GM18873 (cell line): ENCODE data around the gene RHOC.

Experiments
- ATAC-seq: cut with Tn5 transposase; IDR thresholded peaks from one replicate; pipeline ENCODE4 v1.9.1; 2021; ENCODE audit warnings: mild to moderate bottlenecking, moderate library complexity, moderate number of reproducible peaks; ENCODE audit not compliant: unreplicated experiment, low FRiP score

Gene RHOC

DNA sequence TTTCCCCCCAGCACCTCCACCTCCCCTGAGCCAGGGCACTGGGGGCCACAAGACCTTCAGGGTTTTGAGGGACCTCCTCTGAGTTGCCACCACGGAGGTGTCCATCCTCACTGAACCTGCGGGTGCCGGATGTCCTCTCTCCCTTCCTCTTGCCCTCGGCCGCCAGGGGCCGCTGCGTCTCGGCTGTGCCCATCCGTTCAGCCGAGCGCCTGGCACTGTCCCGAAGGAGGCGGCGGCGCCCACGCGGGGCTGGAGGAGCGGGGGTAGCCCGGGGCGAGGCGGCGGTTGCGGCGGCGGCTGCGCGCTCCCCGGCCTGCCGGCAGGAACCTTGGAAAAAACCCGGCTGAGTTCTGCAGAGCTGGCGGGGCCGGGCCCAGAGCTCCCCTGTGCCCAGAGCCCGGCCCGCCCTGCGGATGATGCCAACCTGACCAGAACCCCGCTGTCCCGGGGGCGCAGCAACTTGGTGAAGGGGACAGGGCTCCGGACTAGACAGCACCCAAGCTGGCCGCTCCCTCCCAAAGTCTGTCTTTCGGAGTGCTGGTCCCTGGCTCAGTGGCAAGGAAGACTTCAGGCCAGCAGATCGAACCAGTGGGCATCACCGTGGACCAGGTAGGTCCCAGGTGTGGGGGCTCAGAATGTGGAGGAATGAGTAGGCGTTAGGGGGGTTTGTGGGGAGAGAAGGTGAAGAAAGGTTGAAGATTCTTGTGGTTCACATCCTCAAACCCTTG, 11.9 kb upstream of the RHOC start:
- no peak for ATAC-seq

DNA sequence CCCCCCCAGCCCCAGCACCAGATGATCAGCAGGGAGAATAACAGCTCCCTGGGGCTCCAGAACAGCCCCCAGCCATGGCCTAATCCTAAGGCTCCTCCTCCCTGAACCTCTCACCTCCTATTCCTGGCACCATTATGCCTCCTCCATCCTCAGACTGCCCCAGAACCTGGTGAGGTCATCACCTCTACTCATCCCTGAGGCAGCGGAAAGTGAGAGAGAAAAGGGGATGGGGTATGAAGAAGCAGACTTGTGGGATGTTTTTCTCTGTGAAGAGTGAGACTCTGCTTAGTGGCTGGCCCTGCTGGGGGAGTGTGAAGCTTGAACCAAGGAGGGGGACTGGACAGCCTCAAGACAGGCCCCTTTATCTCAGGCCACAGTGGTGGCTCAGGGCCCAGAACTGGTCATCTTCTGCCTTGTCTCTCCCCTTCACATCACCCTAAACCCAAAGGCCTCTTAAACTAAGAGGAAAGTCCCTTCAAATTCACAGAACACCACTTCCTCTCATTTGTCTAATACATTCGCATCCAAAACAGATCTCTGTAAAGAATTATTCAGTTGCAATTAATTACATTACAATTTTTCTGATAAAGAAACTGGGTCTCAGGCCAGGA, 10.4 kb upstream of the RHOC start:
- no peak for ATAC-seq

DNA sequence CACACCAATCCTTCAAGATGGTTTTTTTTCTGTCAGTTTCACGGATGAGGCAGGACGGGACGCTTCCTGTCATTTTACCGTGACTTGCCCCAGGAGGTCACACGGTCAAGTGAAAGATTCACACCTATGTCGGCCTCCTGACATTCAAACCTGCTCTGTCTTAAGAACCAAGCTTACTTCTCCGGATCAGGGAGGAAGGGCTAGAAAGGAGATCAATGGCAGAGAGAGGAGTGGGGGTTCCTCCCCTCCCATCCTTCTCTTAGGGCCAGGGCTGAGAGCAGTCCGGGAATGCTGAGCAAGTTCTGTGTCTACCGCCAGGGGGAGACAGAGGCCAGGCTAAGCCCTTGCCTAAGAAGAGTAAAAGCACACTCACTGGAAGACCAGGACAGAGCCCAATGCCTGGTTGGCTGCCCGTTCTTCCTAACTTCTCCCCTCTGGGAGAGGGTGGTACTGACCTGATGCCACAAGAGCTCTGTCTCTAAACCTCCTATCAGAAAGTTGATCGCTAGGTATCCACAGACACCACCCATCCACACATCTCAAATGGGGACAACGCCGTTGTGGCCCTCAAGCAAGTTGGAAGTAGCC, 9.3 kb upstream of the RHOC start:
- ATAC-seq, result peak; percentile 39

DNA sequence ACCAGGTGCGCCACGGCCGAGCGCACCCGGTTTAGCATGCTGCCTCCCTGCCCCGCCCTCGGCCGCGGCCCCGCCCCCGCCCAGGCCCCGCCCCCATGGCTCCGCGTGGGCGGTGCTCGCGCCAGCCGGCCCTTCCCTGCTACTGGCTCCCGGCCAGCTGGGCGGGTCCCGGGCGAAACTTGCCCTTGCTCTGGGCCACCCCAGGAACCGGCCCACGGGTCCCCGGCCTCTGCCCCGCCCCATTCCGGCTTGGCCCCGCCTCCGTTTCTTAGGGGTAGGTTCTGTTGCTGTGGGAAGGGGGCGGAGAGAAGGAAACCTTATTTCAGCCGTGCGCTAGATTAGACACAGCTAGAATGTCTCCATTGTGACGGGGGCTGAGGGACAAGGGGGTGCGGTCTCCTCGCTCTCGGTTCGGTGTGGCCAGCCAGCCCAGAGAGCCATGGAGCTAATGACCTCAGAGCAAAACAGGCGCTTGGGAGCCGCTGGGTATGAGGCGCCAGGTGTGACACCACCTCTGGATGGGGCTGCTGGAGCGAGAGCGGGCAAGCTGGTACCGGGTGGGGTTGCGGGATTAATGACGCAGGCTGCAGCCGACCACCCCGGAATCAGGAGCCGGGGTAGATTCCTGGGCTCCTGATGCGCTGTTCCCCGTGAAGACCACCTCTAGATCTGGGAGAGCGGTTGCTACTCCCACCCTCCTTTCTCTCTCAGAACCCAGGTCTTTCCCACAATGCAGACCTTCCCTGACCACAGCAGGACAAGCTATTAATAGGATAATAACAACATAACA, 8.5 kb upstream of the RHOC start, which contains the start of gene PPM1J:
Gene PPM1J, minus strand, starts transcription at position 69 of the 790 bp plus-strand sequence. Its CDS starts 31 bp downstream, at position 38.
- peak; percentile 70 for ATAC-seq

DNA sequence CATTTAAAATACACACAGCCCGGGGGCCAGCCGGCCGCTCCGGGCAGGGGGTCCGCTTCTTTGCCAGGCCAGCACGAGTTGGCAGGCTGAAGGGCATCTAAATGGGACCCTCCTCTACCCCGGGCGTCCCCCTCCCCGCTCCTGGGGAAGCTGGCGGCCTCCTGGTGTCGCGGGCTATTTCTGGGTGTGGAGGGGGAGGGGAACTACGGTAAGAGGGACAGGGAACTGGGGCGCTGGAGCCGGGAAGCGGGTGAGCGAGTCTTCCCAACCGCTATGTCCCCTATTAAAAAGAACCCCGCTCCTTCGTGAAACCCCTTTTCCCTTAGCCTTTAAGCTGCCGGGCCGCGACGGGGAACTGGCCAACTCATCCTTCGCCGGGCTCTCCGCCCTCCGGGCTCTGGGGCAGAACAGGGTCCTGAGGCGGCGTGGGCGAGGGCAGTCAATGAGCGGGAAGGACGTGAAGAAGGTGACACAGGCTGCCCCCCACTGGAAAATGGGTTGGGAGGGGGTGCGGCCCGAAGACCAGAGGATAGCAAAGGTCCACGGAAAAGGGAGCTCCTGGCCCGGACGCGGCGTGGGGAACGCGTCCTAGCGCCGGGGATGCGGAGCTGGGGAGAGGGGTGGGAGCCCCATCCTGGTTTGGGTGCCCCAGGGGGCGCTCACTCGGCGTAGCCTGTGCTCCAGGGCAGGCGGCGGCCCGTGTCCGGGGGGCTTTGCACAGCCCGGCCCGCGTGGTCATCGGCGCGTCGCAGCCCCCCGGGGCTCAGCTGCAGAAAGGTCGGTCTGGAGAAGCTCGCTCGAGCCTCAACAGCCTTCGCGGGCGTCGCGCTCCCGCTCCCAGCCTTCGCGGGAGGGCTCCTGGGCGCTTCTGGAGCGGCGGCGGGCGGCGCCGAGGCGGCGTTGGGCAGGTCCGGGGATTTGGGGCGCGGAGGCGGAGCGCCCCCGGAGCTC, 7.7 kb upstream of the RHOC start:
- ATAC-seq, result no peak

DNA sequence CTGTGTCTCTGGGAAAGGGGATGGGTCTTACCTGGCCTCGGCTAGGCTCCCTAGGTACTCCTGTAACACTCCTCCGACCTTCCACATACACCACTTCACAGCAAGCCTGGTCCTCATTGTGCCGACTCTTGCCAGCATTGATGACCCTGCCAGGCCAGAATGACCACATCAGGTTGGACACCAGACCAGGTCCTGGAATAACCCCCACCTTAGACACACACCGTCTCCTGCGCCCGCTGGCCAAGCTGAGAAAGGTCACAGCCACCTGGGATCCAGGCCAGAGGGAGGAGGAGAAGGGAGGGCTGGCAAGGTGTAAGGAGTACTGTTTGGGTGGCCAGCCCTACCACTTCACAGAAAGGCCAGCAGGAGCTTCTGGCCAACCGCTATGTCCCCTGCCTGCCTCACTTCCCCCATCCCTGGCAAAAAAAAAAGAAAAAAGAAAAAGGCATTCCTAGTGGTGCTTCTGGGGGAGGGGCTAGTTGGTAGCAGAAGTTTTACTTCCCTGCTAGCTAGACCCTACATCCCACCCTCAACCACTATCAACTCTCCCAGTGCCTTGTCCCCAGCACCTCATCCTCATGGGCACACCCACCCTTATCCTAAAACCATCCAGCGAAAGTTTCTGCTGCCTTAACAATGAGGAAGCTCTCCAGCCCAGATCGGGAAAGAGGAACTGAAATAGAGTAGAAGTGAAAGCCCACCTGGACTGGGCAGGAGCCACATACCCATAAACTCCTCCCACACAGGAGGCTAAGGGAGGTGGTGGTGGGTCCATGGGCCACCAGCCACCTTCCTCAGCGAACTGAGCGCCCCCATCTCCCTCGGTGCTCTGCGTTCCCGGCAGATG, 6.8 kb upstream of the RHOC start:
- ATAC-seq, result no peak

DNA sequence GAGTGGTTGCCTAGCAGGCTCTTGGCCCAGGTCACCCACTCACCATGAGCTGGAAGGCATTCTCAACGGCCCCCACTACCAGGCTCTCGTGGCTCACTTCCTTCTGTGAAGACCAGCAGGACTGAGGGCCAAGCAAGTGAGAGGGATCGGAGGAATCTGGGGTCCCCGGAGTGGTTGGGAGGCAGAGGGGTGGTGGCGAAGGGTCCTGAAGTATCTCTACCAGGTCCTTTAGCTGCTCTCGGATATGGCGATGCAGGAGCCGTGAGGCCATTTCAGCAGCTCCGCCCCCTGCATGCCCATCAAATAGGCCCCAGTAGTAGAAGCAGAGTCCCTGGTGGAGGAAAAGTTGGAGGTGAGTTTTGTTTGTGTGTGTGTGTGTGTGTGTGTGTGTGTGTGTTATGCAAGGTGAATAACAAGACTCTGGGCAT, 5.8 kb upstream of the RHOC start:
- ATAC-seq, result no peak

DNA sequence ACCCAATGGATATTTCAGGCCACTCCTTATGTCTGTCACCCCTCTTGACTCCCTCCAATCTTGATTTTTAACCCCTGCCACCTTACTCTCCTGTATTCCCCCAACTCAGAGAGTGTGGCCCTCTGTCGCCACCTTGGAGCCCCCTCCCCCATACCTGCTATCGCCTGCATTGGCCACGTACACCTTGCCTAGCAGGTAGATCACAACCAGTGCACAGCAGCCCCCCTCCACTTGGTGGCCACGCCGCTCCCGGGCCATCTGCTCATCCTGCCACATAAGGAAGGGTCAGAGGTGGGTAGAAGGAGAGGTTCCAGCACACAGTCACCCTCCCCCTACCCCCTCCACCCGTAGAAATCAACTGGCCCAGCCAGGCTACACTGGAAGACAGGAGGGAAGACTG, 5.3 kb upstream of the RHOC start:
- ATAC-seq, result no peak

DNA sequence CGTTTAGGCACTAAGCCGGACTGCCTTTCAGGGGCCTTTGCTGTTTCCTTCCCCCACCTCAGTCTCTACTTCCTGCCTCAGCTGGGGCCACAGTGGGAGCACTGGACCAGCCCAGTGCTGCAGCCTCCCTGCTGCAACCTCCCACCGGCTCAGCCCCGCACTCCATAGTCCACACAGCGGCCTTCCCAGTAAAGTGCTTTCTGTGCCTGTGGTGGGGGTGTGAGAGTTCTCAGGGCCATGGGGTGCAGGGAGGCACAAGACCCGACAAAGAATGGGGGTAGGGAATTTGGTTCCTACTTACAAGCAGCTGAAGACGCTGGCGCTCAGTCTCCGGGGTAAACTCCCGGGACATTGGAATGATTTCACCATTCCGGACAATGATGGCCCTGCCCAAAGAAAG, 4.7 kb upstream of the RHOC start:
- ATAC-seq, result no peak

DNA sequence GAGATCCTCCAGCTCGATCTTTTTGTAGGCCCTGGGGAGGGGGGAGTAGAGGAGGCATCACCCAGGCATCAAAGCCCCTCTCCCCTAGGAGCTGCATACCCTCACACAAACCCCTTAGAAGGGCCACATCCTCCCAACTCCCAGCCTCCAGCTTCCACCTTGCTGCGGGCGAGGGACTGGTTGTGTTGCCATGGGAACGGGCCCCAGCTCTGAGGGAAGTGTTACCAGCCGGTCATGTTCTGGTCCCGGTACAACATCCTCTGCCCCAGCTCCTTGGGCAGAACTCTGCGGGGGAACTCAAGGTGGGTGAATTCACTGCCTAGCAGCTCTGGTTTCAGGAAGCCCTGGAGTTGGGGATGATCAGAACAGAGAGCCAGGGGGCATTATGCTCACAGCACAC, 4.1 kb upstream of the RHOC start:
- no peak for ATAC-seq

DNA sequence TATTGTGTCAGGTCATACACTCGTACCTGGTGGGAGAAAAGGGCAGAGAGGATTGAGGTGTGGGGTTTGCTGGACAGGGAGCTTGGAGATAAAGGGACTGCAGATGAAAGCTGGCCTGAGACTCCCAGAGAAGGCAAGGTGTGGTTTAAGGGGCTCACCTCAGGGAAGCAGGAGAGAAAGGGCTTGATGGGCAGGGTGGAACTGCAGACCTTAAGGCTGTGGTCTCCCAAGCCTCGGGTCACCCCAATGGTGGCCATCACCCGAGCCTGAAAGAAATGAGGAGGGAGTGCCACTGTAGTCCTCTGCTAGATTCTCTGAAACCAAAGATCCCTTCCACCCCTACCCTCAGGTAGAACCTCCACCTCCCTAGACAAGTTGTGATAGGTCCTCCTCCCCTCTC, 3.7 kb upstream of the RHOC start:
- ATAC-seq, result no peak

DNA sequence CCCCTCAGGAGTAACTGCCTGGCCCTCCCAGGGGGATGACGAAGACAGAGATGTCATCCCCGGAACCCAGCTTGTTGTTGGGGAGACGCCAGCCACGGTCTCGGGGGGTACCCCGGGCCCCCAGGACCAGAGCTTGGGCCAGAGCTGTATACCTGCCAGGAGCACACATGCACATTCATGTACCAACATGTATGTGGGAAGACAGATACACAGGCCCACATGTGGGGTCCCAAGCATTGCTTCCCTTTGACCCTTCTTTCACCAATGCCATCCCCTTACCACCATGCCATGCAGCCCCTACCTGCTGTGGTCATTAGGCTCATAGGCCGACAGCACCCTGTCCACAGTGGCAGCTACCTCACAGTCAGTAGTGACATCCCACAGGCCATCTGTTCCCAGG, 3.2 kb upstream of the RHOC start:
- no peak for ATAC-seq

DNA sequence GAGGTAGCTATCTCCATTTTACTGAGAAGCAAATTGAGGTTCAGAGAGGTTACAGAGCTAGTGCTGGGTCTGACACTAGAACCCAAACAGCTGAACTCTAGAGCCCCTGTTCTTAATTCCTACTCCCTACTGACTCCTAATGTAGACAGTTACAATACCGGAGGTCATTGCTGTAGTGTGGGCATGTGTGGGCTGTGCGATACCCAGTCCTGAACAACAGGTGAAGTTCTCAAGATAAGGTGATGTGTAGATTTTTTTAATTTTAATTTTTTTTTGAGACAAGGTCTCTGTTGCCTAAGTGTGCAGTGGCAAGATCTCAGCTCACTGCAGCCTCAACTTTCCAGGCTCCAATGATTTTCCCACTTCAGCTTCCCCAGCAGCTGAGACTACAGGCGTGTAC, 1.6 kb upstream of the RHOC start:
- no peak for ATAC-seq

DNA sequence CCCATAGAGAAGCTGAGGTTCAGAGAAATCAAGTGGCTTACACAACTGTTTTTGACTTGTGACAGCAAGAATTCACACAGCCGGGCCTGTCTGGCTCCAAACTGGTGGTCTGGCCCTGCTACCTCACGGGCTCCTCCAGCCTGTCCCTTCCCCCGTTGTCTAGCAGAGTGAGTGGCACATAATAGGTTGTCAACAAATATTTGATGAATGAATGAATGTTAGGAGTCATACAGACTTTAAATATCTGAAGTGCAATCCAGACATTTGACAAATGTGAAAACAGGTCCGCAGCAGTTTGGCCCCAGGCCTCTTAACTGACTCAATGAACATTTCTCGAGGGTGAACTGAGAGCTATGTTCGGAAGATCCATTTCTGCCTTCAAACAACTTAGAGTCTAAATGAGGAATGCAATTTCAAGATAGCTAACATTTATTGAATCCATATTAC, 1.1 kb upstream of the RHOC start:
- ATAC-seq, result no peak

DNA sequence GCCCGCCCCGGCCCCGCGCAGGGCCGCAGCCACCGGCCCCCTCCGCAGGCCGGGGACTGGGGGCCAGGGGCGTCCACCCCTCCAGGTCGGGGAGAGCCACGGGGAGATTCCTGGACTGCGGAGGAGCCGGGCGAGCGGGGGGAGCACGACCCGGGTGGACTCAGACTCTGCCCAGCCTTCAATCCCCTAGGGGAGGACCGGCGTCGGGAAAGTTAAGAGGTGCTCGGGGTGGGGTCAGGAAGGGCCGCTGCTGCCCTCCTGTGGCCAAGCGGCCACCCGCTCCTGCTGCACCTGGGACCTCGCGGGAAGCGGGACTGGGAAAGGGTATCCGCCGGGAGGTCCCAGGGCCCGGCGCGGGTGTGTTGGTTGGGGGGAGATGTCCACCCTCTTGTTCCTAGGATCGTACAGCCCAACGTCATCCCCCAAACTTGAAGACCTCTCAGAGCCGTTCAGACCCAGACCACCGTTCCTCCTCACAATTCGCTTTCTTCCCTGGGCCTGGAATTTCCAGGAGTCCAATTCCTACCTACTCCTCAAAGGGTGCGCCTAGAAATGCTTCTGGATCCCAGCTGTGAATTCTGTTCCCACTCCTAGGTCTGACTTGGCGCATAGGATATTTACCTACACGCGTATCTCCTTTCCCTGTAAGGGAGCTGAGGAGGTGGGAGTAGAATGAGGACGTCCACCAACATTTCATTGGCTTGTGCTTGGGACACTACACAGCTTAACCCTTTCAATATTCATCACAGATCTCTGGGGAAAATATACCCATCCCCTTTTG, 484 bp upstream of the RHOC start:
- peak; percentile 53 for ATAC-seq

DNA sequence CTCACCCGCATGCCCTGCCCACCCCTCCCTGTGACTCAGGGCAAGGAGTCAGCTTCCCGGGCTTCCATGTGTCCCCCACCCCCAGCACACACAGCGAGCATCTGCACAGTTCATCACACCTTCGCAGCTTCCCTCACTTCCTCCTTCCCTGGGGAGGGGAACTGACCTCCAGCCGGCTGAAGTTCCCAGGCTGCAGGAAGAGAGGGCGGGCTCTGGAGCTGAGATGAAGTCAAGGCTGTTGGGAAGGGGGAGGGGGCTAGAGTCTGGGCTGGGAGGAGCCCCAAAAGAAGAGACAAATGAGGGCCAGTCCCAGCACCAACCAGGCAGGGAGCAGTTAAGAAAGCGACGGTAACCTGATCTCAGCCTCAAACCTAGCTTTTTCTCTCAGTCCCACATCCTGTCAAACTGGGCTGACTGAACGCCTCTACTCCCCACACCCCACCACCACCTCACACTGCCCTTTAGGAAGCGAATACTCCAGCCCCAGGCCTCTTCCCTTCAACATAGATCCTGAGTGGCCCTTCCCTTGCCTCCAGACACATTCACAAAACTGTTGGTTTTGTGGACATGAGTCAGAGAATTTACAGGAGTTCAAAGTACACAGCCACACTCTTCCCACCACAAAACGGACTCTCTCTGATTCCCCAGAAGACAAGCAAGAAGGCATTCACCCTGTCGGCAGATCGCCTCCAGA, 1.8 kb downstream of the RHOC start:
- no peak for ATAC-seq

DNA sequence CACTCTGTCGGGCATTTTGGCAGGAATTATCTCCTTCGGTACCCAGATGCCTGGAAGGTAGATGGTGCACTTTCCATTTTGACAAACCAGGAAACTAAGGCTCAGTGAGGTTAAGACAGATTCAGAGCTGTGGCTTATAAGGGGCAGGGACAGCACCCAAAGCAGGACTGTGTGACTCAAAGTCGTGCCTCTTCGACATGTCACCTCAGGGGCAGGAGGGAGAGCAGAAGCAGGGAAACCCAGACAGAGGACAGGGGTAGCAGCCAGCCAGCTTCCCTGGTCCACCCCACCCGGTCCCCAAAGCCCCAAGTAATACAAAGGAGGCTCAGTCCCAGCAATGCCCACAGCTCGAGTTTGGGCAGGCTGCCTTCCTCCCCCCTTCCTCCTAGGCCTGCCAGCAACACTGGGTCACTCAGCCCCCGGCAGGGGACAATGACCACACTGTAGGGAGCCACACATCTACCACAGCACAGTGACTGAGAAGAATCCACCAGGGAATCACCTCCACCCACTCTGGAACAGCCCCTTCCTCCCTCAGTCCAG, 2.5 kb downstream of the RHOC start:
- no peak for ATAC-seq
